Panc1 (cell line): Measurements from ENCODE around the gene DNAAF3. TPM values are rescaled to one million over a fixed set of nuclear protein-coding genes. Genes with fewer than 3 reads are reported as not detected.

ENCODE experiments used
- ATAC-seq: fragments of 200-7000 bp; cut with Tn5 transposase; 2 replicates; pipeline ENCODE4 v1.9.1; 2020; ENCODE audit warnings: mild to moderate bottlenecking, moderate library complexity
- BruUV-seq: library from RNA; stranded (reverse); fragments of 400-500 nt; replicated peaks from 2 replicates; lab custom pipeline; 2021; lab: Mats Ljungman, UMichigan
- CTCF ChIA-PET: fragments of 300-600 bp; sonication (Branson Sonifier 250); formaldehyde crosslinking; loops from one replicate; lab custom pipeline; 2022; ENCODE audit warnings: antibody characterized with exemption; lab: Charles Lee
- POLR2A ChIA-PET: fragments of 300-600 bp; sonication (Branson Sonifier 250); formaldehyde crosslinking; loops from one replicate; lab custom pipeline; 2022; ENCODE audit warnings: antibody characterized with exemption; lab: Charles Lee
- DNase-seq: peaks from one replicate; pipeline ENCODE4 v3.0.0-alpha.2; 2010; ENCODE audit warnings: low read depth, low spot score
- H3K27ac ChIP-seq: 2 replicates; pipeline ENCODE4 v1.5.1; 2011; ENCODE audit warnings: mild to moderate bottlenecking, low read length, inconsistent platforms
- H3K27me3 ChIP-seq: fragments of 200-500 bp; sonication (Bioruptor generic); 2 replicates; pipeline ENCODE4 v1.6.0; 2014; ENCODE audit warnings: low read length, inconsistent platforms; ENCODE audit not compliant: control insufficient read depth, insufficient read depth
- H3K36me3 ChIP-seq: fragments of 200-500 bp; sonication (Bioruptor generic); 2 replicates; pipeline ENCODE4 v1.5.1; 2014; ENCODE audit warnings: inconsistent platforms, mild to moderate bottlenecking, low read length, moderate library complexity; ENCODE audit not compliant: control insufficient read depth, insufficient read depth
- H3K4me1 ChIP-seq: 2 replicates; pipeline ENCODE4 v1.5.1; 2011; ENCODE audit warnings: inconsistent platforms, mild to moderate bottlenecking, low read length, moderate library complexity; ENCODE audit not compliant: control insufficient read depth, insufficient read depth
- H3K4me3 ChIP-seq, 2 experiments: 2 replicates each; pipeline ENCODE4 v1.5.1; 2011 to 2012; ENCODE audit warnings: low read depth in 2 of 2, low read length in 2 of 2, mild to moderate bottlenecking in 2 of 2, inconsistent platforms in 1 of 2, moderate library complexity in 1 of 2
- H3K9me3 ChIP-seq: fragments of 200-500 bp; sonication (Bioruptor generic); 2 replicates; pipeline ENCODE4 v1.5.1; 2014; ENCODE audit warnings: low read depth, mild to moderate bottlenecking, inconsistent platforms, low read length, moderate library complexity; ENCODE audit not compliant: control insufficient read depth, insufficient read depth
- POLR2AphosphoS5 ChIP-seq: IDR thresholded peaks from 2 replicates; pipeline ENCODE4 v1.6.1; 2012; ENCODE audit warnings: mild to moderate bottlenecking, low read depth, low read length, moderate library complexity
- SIN3A ChIP-seq: IDR thresholded peaks from 2 replicates; pipeline ENCODE4 v1.6.1; 2012; ENCODE audit warnings: low read depth, mild to moderate bottlenecking, low read length, moderate library complexity, borderline replicate concordance; ENCODE audit not compliant: insufficient read depth
- TCF7L2 ChIP-seq: IDR thresholded peaks from 2 replicates; pipeline ENCODE4 v1.6.1; 2011; ENCODE audit warnings: mild to moderate bottlenecking, low read depth, low read length, inconsistent platforms
- in situ Hi-C: cut with HindIII; loops from 2 replicates; pipeline ENCODE4 v1.10.0; 2016; ENCODE audit warnings: low sequenced_read_pairs, low pct_unique_long_range_greater_than_20kb
- intact Hi-C: fragments of 100-400 bp; cut with micrococcal nuclease; formaldehyde crosslinking; loops from one replicate; pipeline ENCODE4 v1.10.0; 2022; ENCODE audit not compliant: unreplicated experiment
- total RNA-seq: library from RNA; stranded (reverse); gene quantifications from one replicate; pipeline ENCODE4 v1.2.1, GENCODE V29; 2021; ENCODE audit not compliant: unreplicated experiment
- TF ChIP-seq, protein P1 (sequence below), 2 experiments: IDR thresholded peaks; 2 replicates each; pipeline ENCODE4 v1.6.1; 2011 to 2012; ENCODE audit warnings: low read depth in 2 of 2, control low read depth in 1 of 2, low read length in 1 of 2, mild to moderate bottlenecking in 1 of 2, moderate library complexity in 1 of 2; ENCODE audit not compliant: insufficient read depth in 1 of 2
- TF ChIP-seq, protein P2 (sequence below): fragments of 450-650 bp; IDR thresholded peaks from 2 replicates; pipeline ENCODE4 v1.5.1; 2017; ENCODE audit warnings: mild to moderate bottlenecking

The DNAAF3 gene
- total RNA-seq, 1 experiment from 2014 or later, result 12.4 TPM

DNA sequence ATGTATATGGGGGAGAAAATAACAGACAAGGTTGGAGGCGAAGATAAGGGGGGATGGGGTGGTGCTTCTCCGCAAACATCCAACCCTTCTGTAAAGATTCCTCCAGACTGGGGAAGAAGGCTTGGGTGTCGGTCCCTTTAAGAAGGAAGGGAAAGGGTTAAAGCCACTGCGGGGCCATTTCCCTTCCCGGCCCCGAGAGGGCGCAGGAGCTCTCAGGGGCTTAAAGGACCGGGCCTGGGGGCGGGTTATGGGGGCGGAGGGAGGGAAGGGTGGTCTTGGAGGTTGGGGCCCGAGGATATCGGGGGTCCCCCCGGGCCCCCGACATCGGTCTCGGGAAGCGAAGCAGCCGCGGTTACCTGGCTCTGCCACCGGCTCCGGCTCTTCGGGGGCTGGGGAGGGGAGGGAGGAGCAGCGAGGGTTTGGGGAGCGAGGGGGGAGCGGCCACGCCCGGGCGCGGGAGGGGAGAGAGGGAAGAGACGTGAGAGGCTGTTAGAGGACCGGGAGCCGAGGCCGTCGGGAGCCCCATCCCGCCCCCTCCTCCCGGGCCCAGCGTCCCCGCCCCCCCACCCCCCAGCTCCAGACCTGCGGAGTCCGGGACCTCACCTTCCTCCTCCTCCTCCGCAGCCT lies 20.2 kb downstream of the DNAAF3 start:
- Histone ChIP-seq H3K4me3 (peak overlapping the region; percentile 47 to 77), H3K27ac (no peak overlapping the region; the same call in 1 of the 2 replicates), H3K27me3 (no peaks in the 10 kb centered on the region), H3K36me3 (no peaks in the 10 kb centered on the region), H3K4me1 (peaks cover 17% of the 10 kb centered on the region; the same call in 1 of the 2 replicates), H3K9me3 (no peaks in the 10 kb centered on the region)
- intact Hi-C loops (loop anchor here (10.0 kb wide), 1 partner anchor 279 kb away; no protein-coding TSS in a partner anchor), in situ Hi-C loops (no loop called here)
- CTCF ChIA-PET, result interaction anchor here (0.6 to 1.3 kb wide), 9 partner anchors 10 to 486 kb away, joined by 3 to 8 read pairs (median 5); partner anchors contain the start of gene ZNF784
- peak; percentile 84 for ATAC-seq
- POLR2A ChIA-PET, result no interaction called here
- DNase-seq, result no peak
- TF ChIP-seq TCF7L2, result no peak
- TF ChIP-seq SIN3A, result 0 out of 2 replicates have a peak, but pooled peaks have one; percentile 24
- TF ChIP-seq, protein P1, sequence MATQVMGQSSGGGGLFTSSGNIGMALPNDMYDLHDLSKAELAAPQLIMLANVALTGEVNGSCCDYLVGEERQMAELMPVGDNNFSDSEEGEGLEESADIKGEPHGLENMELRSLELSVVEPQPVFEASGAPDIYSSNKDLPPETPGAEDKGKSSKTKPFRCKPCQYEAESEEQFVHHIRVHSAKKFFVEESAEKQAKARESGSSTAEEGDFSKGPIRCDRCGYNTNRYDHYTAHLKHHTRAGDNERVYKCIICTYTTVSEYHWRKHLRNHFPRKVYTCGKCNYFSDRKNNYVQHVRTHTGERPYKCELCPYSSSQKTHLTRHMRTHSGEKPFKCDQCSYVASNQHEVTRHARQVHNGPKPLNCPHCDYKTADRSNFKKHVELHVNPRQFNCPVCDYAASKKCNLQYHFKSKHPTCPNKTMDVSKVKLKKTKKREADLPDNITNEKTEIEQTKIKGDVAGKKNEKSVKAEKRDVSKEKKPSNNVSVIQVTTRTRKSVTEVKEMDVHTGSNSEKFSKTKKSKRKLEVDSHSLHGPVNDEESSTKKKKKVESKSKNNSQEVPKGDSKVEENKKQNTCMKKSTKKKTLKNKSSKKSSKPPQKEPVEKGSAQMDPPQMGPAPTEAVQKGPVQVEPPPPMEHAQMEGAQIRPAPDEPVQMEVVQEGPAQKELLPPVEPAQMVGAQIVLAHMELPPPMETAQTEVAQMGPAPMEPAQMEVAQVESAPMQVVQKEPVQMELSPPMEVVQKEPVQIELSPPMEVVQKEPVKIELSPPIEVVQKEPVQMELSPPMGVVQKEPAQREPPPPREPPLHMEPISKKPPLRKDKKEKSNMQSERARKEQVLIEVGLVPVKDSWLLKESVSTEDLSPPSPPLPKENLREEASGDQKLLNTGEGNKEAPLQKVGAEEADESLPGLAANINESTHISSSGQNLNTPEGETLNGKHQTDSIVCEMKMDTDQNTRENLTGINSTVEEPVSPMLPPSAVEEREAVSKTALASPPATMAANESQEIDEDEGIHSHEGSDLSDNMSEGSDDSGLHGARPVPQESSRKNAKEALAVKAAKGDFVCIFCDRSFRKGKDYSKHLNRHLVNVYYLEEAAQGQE (IDR thresholded peaks at IDR 0.05; ENCODE audit: insufficient read depth in 1 of 2, low read depth in 2 of 2, low read length in 1 of 2), result no peak
- TF ChIP-seq POLR2AphosphoS5, result no peak; the same call in 1 of the 2 replicates
- TF ChIP-seq, protein P2, sequence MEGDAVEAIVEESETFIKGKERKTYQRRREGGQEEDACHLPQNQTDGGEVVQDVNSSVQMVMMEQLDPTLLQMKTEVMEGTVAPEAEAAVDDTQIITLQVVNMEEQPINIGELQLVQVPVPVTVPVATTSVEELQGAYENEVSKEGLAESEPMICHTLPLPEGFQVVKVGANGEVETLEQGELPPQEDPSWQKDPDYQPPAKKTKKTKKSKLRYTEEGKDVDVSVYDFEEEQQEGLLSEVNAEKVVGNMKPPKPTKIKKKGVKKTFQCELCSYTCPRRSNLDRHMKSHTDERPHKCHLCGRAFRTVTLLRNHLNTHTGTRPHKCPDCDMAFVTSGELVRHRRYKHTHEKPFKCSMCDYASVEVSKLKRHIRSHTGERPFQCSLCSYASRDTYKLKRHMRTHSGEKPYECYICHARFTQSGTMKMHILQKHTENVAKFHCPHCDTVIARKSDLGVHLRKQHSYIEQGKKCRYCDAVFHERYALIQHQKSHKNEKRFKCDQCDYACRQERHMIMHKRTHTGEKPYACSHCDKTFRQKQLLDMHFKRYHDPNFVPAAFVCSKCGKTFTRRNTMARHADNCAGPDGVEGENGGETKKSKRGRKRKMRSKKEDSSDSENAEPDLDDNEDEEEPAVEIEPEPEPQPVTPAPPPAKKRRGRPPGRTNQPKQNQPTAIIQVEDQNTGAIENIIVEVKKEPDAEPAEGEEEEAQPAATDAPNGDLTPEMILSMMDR, result peak; percentile 99
- BruUV-seq, result no TSS peak

DNA sequence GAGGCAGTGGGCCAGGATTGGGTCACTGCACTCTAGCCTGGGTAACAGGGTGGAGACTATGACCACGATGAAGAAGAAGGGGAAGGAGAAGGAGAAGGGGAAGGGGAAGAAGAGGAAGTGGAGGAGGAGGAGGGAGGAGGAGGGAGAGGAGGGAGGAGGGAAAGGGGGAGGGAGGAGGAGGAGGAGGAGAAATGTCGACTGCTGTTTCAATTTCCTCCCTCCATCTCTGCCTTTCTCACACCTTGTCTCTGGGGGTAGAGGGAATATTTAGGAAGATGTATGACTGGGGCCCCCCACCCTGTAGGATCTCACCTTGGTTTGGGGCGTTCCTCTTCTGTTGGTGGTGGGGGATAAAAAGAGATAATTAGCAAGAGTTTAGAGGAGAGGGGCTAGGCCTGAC lies 21.2 kb downstream of the DNAAF3 start:
- ChIA-PET CTCF (interaction anchor here (0.7 kb wide), 1 partner anchor 258 kb away, joined by 5 read pairs; no protein-coding TSS in a partner anchor), POLR2A (interaction anchor here (0.6 kb wide), 1 partner anchor 64 kb away, joined by 11 read pairs; the partner anchor contains the start of gene PTPRH)
- in situ Hi-C loops (no loop called here), intact Hi-C loops (loop anchor here (10.0 kb wide), 1 partner anchor 280 kb away; no protein-coding TSS in a partner anchor)
- no peaks in the 10 kb centered on the region for H3K9me3 ChIP-seq
- peaks cover 17% of the 10 kb centered on the region; the same call in 1 of the 2 replicates for H3K4me1 ChIP-seq
- no peak overlapping the region; a peak in 1 of 4 replicates for H3K4me3 ChIP-seq
- TF ChIP-seq, protein P1 (IDR thresholded peaks at IDR 0.05; ENCODE audit: insufficient read depth in 1 of 2, low read depth in 2 of 2, low read length in 1 of 2), result no peak
- TF ChIP-seq SIN3A, result no peak
- TF ChIP-seq, protein P2, result no peak
- TF ChIP-seq POLR2AphosphoS5, result no peak
- TF ChIP-seq TCF7L2, result no peak
- ATAC-seq (no peak), DNase-seq (no peak)
- no TSS peak for BruUV-seq
- no peak overlapping the region for H3K27ac ChIP-seq
- H3K36me3 ChIP-seq, result no peaks in the 10 kb centered on the region
- H3K27me3 ChIP-seq, result no peaks in the 10 kb centered on the region
